AG10803 (cell line): ENCODE data around the gene OSBPL8.

Experiments
- DNase-seq: peaks from one replicate; pipeline ENCODE4 v3.0.0; 2010; ENCODE audit warnings: low read depth
- H3K4me3 ChIP-seq: 2 replicates; pipeline ENCODE4 v1.5.1; 2011; ENCODE audit warnings: mild to moderate bottlenecking, low read length, control low read depth
- CTCF ChIP-seq: conservative IDR thresholded peaks from 2 replicates; pipeline ENCODE4 v1.5.1; 2011; ENCODE audit warnings: mild to moderate bottlenecking, low read length, control low read depth, inconsistent platforms

OSBPL8 gene

GRCh38 chr12:76587428-76588178 is 28.0 kb upstream of the OSBPL8 start:
- H3K4me3 ChIP-seq = no peak overlapping the region
- no peak for TF ChIP-seq CTCF
- peak; percentile 80 for DNase-seq

DNA sequence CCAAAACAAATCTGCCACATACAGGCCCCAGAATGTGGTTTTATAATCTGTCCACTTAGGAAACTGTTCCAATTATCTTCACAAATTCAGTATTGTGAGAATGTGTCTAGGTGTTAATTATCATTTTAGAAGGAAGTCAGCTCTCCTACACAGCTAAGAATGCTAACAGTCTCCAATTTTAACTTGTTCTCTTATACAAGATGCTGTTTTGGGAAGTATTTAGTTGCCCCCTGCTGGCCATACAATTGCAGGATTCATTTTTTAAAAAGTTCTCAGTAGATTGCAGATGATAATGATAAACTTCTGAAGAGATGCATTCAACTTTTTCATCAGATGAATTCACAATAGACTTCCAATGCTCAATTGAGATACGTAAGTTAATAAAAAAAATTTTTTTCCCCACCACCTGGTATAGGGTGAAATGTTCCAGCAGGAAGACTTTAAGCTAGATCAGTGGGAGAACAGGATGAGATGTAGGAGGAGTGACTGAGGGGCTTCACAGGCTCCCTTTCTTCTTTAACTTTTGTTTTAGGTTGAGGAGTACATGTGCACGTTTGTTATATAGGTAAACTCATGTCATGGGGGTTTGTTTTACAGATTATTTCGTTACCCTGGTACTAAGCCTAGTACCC is 27.3 kb upstream of the OSBPL8 start:
- TF ChIP-seq CTCF = peak; percentile 78
- DNase-seq = peak; percentile 75
- H3K4me3 ChIP-seq = no peak overlapping the region

GRCh38 chr12:76583301-76583700 is 23.7 kb upstream of the OSBPL8 start:
- DNase-seq = no peak
- no peak for TF ChIP-seq CTCF
- H3K4me3 ChIP-seq = no peak overlapping the region

DNA sequence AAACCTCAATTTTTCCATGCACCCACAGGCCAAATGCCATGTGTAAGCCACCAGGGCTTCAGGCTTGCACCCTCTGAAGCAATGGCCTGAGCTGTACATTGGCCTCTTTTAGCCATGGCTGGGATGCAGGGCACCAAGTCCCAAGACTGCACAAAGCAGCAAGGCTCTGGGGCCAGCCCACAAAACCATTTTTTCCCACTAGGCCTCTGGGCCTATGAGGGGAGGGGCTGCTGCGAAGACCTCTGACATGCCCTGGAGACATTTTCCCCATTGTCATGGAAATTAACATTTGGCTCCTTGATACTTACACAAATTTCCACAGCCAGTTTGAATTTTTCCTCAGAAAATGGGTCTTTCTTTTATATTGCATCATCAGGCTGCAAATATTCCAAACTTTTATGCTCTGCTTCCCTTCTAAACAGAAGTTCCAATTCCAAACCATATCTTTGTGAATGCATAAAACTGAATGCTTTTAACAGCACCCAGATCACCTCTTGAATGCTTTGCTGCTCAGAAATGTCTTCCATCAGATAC is 14.3 kb upstream of the OSBPL8 start:
- DNase-seq = no peak
- no peak overlapping the region for H3K4me3 ChIP-seq
- no peak for TF ChIP-seq CTCF

- DNase-seq = peak; percentile 33
- no peak for TF ChIP-seq CTCF
- H3K4me3 ChIP-seq = no peak overlapping the region
Observed at GRCh38 chr12:76571256-76571655, 11.7 kb upstream of the OSBPL8 start.

- peak; percentile 6 for DNase-seq
- no peak for TF ChIP-seq CTCF
- no peak overlapping the region for H3K4me3 ChIP-seq
Observed at GRCh38 chr12:76569685-76570604, 10.4 kb upstream of the OSBPL8 start.
